HG03571 (cell line): Measurements from ENCODE around the gene CALML6.
"Not testable (repeated sequence)": the region's sequence is repeated elsewhere in the genome, so short reads cannot be mapped to it uniquely, and the experiment has no call there.

Experiments
- ATAC-seq: cut with Tn5 transposase; IDR thresholded peaks from one replicate; pipeline ENCODE4 v1.9.1; 2021; ENCODE audit not compliant: unreplicated experiment

Gene CALML6

DNA sequence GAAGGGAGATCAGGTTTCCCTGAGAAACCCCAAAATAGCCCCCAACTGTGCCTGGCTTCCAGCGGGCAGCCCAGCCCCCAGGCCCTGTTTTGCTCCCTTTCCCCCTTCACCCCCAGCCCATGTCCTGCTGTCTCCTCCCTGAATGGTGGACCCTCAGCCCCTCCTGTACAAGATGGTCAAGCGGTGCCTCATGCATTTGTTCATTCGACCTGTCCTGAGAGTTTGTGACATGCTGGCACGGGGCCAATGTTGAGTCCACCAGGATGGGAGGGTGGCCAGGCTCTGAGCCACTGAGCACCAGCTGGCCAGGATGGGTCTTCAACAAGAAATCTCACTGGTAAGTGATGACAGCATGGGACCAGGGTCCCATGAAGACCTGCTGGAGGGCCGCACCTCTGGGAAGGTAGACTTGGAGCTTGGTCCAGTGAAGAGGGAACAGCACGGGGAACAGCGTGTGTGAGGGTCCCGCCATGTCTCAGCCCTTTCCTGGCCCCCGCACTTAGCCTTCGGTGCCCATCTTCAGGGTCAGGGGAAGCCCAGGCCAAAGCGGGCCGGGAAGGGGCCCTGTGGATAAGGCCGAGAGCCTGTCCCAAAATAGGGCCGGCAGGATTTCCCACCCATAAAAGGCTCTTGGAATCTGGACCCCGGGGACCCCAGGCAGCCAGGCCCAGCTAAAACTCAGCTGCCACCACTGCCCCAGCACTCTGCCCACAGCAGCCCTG, at the start of gene CALML6:
Gene CALML6 (plus strand): TSS at position 290 of the 722 bp plus-strand sequence. CDS start 21 bp downstream, at position 311.
- ATAC-seq = no peak

DNA sequence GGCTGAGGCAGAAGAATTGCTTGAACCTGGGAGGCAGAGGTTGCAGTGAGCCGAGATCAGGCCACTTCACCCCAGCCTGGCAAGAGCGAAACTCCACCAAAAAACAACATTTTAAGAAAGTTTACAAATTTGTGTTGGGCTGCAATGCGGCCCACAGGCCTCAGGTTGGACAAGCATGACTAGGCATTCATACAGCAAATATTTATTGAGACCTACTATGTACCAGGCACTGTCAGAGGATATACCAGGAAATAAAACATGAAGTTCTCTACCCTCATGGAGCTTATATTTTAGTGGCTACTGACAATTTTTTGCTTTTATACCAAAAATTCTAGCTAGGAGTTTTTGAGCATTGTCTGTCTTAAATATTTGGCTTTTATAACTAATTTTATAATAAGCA, 47.9 kb upstream of the CALML6 start:
- ATAC-seq = no peak

GRCh38 chr1:1869469-1869868, 45.6 kb upstream of the CALML6 start:
- ATAC-seq = no peak

- ATAC-seq = no peak
These were observed 42.6 kb upstream of the CALML6 start for GRCh38 chr1:1872329-1872994.

DNA sequence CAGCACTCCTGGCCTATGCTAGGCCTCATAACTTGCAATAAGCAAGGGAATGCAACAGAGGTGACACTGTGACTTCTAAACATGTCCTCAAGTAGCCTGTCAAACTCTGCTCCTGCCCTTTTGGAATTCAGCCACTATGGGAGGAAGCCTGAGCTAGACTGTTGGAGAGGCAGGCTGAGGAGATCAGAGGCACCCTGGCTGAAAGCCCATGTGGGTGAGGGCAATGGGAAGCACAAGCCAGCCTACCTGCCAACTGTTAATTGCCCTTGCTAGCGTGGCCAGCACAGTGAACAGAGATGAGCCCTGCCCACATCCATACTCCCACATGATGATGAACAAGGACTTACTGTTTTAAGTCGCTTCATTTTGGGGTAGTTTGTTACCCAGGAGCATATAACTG, 41.9 kb upstream of the CALML6 start:
- ATAC-seq = no peak

DNA sequence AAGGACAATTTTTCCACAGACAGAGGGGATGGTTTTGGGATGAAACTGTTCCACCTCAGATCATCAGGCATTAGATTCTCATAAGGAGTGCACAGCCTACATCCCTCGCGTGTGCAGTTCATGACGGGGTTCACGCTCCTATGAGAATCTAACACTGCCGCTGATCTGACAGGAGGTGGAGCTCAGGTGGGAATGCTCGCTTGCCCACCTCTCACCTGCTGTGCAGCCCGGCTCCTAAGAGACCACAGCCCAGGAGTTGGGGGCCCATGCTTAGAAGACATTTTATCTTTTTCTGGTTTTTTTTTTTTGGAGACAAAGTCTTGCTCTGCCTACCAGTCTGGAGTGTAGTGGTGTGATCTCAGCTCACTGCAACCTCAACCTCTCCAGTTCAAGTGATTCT, 40.2 kb upstream of the CALML6 start:
- ATAC-seq = no peak

- ATAC-seq = no peak
These were observed 39.1 kb upstream of the CALML6 start for GRCh38 chr1:1875932-1876331.

- no peak for ATAC-seq
These were observed 38.6 kb upstream of the CALML6 start for GRCh38 chr1:1876335-1876930.

DNA sequence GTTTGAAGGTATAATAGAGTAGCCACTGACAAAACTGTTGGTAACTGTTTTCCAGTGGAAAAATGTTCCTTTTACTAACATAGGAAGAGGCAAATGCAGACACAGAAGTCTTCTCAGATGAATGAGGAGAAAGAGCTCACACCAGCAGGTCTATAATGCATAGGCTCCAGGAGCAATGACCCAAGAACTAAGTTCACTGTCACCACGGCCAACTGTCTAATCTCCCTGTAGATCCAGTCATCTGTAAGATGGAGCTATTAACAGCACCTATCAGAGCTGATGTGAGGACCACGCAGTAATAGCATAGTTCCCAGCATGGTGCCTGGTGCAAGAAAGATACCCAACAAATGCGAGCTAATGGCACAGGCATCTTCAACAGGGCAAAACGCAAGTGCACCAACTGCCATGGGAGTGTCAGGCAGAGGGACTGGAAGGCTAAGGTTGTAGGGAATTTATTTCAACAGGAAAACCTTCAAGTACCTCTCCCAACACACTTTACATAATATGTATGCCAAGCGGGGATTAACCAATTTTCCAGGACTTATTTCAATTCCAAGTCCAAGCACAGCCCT, 37.1 kb upstream of the CALML6 start:
- no peak for ATAC-seq

DNA sequence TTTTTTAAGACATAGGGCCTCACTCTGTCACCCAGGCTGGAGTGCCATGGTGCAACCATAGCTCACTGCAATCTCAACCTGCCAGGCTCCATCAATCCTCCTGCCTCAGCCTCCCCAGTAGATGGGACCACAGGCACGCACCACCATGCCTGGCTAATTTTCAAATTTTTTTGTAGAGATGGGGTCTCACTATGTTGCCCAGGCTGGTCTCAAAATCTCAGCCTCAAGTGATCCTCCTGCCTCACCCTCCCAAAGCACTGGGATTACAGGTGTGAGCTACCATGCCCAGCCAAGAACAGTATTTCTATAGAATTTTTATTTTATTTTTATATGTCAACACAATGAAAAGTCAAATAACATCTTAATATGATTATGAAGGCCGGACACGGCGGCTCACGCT, 35.1 kb upstream of the CALML6 start:
- no peak for ATAC-seq

DNA sequence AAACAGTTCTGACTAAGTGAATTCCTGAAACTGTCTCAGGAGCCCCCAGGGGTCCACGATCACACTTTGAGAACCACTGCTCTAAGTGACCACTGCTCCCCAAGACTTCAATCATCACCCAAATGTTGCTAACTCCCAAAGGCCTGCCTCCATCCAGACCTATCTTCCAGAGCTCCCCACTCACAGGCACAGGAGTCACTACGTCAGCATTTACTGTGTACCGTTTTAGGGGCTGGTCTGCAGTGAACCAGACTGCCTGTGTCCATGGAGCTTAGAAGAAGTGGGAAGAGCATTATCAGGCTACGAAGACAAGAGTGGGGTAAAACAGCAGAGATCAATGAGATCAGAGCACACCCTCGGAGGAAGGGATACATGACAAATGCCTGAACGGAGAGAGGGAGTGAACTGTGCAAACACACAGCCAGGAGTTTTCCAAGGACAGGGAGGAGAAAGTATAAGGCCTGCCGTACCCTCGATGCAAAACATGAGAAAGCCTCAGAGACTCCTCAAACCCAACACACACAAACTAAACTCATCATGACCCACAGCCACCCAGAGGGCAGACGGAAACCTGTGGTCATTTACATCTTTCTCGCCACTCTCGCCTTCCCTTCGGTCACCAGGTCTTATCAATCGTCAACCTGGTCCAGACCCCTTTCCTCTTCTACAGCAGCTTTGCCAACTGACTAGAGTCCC, 34.3 kb upstream of the CALML6 start:
- ATAC-seq = no peak

DNA sequence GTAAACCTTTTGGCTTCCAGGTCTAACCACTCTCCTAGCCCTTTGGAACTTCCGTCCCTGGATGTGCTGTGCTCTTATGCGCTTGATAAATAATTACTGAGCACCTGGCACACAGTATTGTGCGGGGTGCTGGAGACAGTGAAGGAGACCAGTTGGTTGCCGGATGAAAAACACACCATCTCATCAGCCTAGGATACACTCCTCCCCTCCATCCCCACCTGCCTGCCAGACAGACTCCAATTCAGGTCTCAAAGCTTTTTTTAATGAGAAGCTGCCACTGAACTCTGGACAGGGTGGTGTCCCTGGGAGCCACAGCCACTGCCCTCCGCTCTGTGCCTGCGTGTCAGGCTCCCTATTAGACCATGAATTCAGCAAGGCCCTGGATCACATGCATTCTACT, 33.3 kb upstream of the CALML6 start:
- no peak for ATAC-seq

DNA sequence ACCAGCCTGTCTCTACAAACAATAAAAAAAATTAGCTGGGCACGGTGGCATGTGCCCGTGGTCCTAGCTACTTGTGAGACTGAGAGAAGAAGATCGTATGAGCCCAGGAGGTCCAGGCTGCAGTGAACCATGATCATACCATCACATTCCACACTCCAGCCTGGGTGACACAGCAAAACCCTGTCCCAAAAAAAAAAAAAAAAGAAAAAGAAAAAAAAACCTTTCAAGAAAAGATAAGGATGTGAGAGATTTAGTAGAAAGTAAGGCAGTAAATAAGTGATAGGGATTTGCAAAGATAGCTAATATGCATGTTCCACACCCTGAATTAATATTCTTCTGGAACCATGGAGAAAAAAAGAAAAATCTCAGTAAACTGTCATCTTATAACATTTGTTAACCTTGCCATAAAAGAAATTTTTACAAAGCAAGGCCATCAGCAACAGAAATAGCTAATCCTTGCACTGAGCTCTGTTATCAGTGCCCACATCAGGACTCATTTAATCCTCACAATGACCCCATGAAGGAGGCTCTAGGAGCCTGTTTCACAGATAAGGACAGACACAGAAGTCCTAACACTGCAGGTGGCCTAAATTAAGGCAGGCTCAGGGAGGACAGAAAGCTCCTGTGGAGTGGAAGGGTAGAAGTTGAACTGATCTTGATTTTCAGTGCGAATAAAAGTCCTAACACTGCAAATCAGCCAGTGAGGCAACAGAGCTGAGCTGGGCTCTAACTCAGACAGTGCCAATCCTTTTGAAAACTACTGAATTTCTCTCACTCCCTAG, 31.8 kb upstream of the CALML6 start:
- no peak for ATAC-seq

DNA sequence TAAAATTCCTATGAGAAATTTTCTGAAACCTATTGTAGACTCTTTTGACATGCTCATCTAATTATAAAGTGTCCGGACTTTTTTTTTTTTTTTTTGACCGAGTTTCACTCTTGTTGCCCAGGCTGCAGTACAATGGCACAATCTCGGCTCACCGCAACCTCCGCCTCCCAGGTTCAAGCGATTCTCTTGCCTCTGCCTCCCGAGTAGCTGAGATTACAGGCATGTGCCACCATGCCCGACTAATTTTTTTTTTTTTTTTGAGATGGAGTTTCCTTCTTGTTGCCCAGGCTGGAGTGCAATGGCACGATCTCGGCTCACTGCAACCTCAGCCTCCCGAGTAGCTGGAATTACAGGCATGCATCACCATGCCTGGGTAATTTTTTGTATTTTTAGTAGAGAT, 31.2 kb upstream of the CALML6 start:
- not testable (repeated sequence) for ATAC-seq

DNA sequence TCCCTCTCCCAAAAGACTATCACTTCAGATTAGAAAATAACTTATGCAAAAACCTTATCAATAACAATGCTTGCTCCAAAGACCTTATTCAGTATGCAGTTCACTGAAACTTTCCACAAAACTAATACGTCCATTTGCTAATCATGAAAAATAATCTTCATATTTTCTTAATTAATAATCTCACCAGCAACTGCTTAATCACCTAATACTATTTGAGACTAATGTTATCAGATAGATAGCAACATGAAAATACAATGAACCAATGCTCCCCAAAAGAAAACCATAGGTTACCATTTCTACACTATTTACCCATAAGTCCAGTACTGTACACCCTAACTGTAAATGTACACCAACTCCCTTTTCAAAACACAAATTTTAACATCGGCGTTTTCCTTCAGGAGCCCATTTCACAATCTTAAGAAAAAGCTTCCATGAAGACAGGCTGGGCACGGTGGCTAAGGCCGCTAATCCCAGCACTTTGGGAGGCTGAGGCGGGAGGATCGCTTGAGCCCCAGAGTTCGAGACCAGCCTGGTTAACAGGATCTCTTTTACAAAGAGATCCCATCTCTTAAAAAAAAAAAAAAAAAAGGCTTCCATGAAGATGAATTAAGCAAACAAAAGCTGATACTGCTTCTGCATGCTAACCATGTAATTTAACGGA, 25.8 kb upstream of the CALML6 start:
- ATAC-seq = no peak

DNA sequence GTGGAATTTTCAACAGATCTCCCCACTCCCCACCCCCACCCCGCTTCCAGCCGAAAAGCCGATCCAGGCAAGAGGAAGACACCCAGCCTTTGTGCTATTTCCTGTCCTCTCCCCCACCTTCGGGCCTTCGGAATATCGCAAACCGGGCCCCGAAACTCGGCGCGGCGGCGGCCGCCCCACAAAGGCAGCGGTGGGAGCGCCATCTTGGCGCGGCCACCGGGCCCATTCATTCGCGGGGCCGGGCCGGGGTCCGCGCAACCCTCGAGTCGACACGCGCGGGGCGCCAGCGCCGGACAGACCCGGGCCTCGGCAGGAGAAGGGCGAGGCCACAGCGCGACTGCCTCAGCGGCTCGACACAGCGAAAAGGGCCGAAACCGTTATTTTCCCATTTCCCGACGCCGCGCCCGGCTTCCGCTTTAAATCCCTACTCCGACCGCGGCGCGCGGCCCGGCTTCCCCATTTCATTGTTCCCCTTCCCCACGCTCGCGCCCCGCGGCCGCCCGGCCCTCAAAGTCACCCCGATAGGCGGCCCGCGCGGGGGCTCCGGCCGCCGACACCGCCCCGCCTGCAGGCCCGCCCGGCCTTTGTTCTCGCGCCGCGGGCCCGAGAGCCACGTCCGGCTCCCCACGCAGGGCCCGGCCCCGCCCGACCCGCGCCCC, 25.1 kb upstream of the CALML6 start:
- ATAC-seq = peak; percentile 22

GRCh38 chr1:1890506-1891348, 24.3 kb upstream of the CALML6 start, which contains the start of gene GNB1:
Gene GNB1, minus strand, starts transcription at chr1:1891087. Its CDS starts 65,634 bp downstream, at chr1:1825453.
- peak; percentile 60 for ATAC-seq

GRCh38 chr1:1891349-1892078, 23.5 kb upstream of the CALML6 start:
- ATAC-seq = no peak
